Measurements from ENCODE around the gene OBI1. TPM values are rescaled to one million over a fixed set of nuclear protein-coding genes. Genes with fewer than 3 reads are reported as not detected.

OBI1 gene
- total RNA-seq, 1 donor from 2014 or later, result 11.8 TPM

DNA sequence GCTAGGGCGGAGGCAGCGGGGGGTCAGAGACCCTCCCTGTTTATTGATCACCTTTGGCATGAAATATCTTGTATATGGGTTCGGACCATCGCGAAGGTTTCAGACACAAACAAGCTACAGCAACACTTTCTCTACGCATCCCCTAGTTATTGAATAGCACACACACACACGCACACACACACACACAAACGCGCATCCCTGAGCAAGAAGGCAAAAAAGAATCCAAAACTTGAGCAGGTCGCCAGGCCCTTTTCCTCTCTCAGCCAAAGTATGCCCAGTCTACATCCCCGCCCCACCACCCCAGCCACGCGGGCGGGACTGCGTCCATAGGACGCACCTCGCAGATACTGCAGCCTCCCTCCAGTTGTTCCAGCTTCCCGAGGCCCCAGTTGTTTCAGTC lies 71.6 kb downstream of the OBI1 start:
- intact Hi-C loops (cut with DNase I), result no loop called here
- no peak overlapping the region for H3K27ac ChIP-seq
- H3K4me1 ChIP-seq, result no peaks in the 10 kb centered on the region
- H3K27me3 ChIP-seq, result peaks cover 3% of the 10 kb centered on the region
- H3K9me3 ChIP-seq, result no peaks in the 10 kb centered on the region
- no peak overlapping the region for H3K4me3 ChIP-seq
- no peaks in the 10 kb centered on the region for H3K36me3 ChIP-seq
- no peak for DNase-seq (ENCODE audit: extremely low spot score in 2 of 2)
- TF ChIP-seq POLR2A (IDR thresholded peaks at IDR 0.05) (no peak), POLR2AphosphoS5 (IDR thresholded peaks at IDR 0.05; ENCODE audit: insufficient read depth in 1 of 2, low read depth in 1 of 2) (no peak)
- TF ChIP-seq, protein P1, sequence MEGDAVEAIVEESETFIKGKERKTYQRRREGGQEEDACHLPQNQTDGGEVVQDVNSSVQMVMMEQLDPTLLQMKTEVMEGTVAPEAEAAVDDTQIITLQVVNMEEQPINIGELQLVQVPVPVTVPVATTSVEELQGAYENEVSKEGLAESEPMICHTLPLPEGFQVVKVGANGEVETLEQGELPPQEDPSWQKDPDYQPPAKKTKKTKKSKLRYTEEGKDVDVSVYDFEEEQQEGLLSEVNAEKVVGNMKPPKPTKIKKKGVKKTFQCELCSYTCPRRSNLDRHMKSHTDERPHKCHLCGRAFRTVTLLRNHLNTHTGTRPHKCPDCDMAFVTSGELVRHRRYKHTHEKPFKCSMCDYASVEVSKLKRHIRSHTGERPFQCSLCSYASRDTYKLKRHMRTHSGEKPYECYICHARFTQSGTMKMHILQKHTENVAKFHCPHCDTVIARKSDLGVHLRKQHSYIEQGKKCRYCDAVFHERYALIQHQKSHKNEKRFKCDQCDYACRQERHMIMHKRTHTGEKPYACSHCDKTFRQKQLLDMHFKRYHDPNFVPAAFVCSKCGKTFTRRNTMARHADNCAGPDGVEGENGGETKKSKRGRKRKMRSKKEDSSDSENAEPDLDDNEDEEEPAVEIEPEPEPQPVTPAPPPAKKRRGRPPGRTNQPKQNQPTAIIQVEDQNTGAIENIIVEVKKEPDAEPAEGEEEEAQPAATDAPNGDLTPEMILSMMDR (IDR thresholded peaks at IDR 0.05), result no peak

DNA sequence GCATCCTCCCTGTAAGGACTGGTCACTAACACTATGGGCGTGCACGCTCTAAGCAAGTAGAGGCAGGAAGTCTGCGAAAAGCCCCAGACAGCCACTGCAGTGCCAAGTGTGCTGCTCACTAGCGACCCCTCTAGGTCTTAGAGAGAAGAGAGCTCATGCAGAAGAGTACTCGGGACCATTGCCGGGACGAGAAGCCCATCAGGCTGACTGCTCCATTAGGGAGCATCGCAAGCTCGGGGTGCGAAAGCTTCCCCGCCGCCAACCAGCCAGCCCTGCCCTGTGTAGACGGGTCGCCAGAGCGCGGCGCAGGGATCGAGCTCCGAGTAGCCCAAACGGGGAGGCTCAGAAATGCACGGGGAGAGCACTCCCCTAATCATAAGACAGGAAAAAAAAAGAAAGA lies 72.2 kb downstream of the OBI1 start:
- Histone ChIP-seq H3K27ac (no peak overlapping the region), H3K4me3 (no peak overlapping the region), H3K36me3 (no peaks in the 10 kb centered on the region), H3K27me3 (no peaks in the 10 kb centered on the region), H3K9me3 (no peaks in the 10 kb centered on the region), H3K4me1 (no peaks in the 10 kb centered on the region)
- TF ChIP-seq, protein P1 (IDR thresholded peaks at IDR 0.05), result no peak
- TF ChIP-seq POLR2AphosphoS5 (IDR thresholded peaks at IDR 0.05; ENCODE audit: insufficient read depth in 1 of 2, low read depth in 1 of 2) (no peak), POLR2A (IDR thresholded peaks at IDR 0.05) (no peak)
- intact Hi-C loops (cut with DNase I), result no loop called here
- DNase-seq (ENCODE audit: extremely low spot score in 2 of 2), result no peak

DNA sequence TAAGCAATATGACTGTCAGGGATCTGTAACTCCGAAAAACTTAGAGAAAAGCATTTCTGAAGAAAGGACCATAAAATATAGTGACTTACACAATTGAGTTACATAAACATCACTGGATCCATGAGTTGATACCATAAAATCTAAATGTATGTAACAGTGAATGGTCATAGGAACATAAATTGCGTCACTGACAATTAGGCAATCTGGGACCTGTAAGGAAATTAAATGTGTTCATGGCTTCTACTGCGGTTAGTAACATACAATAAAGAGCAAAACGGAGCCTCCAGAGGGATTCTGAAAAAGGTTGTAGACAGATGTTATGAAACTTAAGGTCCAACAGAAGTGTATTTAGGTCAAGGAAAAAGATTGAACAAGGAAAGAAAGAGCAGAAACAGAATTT lies 82.7 kb downstream of the OBI1 start:
- H3K27ac ChIP-seq, result no peak overlapping the region
- TF ChIP-seq POLR2AphosphoS5 (IDR thresholded peaks at IDR 0.05; ENCODE audit: insufficient read depth in 1 of 2, low read depth in 1 of 2) (no peak), POLR2A (IDR thresholded peaks at IDR 0.05) (no peak)
- TF ChIP-seq, protein P1 (IDR thresholded peaks at IDR 0.05), result no peak
- no peaks in the 10 kb centered on the region for H3K27me3 ChIP-seq
- intact Hi-C loops (cut with DNase I), result no loop called here
- H3K4me1 ChIP-seq, result no peaks in the 10 kb centered on the region
- DNase-seq (ENCODE audit: extremely low spot score in 2 of 2), result no peak
- no peak overlapping the region for H3K4me3 ChIP-seq
- H3K36me3 ChIP-seq, result no peaks in the 10 kb centered on the region
- H3K9me3 ChIP-seq, result no peaks in the 10 kb centered on the region

DNA sequence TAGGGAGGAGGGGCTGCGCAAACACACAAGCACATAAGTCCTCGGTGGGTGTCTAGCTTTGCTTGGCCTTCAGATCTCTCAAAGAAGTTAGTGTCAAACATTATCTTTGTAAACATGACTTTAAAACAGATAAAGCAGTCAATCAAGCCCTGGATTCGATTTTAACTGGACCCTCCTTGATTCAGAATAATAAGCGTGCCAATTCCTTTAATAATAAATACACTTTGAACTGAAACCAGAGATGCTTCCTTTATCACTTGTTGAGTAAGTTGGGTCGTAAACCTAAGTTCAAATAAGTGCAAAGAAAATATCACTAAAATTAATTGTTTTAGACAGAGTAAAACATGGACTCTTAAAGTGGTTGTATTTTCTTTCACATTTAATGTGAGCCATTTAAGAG lies 86.5 kb downstream of the OBI1 start:
- H3K27ac ChIP-seq, result no peak overlapping the region
- intact Hi-C loops (cut with DNase I), result no loop called here
- no peaks in the 10 kb centered on the region for H3K36me3 ChIP-seq
- H3K4me3 ChIP-seq, result no peak overlapping the region
- H3K27me3 ChIP-seq, result no peaks in the 10 kb centered on the region
- H3K9me3 ChIP-seq, result no peaks in the 10 kb centered on the region
- TF ChIP-seq, protein P1 (IDR thresholded peaks at IDR 0.05), result no peak
- TF ChIP-seq POLR2AphosphoS5 (IDR thresholded peaks at IDR 0.05; ENCODE audit: insufficient read depth in 1 of 2, low read depth in 1 of 2), result no peak
- no peak for TF ChIP-seq POLR2A (IDR thresholded peaks at IDR 0.05)
- no peaks in the 10 kb centered on the region for H3K4me1 ChIP-seq
- no peak for DNase-seq (ENCODE audit: extremely low spot score in 2 of 2)

DNA sequence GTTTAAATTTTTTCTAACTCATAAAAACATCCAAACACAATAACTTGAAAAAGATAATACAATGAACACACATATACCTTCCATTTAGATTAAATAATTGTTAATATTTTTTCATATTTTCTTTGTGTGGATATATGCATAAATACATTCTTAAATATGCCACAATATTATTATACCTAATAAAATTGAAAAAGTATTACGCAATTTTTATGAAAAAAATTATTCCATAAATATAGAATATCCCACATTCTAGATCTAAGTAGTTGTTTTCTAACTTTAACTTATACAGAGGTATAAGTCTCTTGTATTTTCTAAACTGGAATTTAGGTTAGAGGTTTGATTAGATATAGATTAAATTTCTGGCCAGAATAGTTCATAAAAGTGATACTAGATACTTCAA lies 89.9 kb downstream of the OBI1 start:
- no peak for DNase-seq (ENCODE audit: extremely low spot score in 2 of 2)
- intact Hi-C loops (cut with DNase I), result no loop called here

DNA sequence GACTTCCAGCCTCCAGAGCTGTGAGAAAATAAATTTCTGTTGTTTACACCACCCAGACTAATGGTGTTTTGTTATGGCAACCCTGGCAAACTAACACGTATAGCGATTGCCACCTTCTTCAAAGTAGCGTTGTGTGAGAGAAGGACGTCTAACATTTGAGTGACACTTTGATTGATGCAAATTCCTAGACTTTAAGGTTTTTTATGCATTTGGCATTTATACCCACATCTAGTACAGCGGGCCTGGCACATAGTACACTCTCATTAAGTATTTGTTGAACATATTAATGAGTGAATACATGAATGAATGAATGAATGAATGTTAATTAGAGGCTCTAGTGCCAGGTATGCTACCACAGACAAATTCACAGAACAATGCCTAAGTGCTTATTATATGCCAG lies 92.3 kb downstream of the OBI1 start:
- H3K27ac ChIP-seq, result no peak overlapping the region
- no peaks in the 10 kb centered on the region for H3K4me1 ChIP-seq
- H3K36me3 ChIP-seq, result no peaks in the 10 kb centered on the region
- H3K27me3 ChIP-seq, result no peaks in the 10 kb centered on the region
- DNase-seq (ENCODE audit: extremely low spot score in 2 of 2), result no peak
- H3K4me3 ChIP-seq, result no peak overlapping the region
- no peaks in the 10 kb centered on the region for H3K9me3 ChIP-seq
- TF ChIP-seq, protein P1 (IDR thresholded peaks at IDR 0.05), result no peak
- no peak for TF ChIP-seq POLR2A (IDR thresholded peaks at IDR 0.05)
- TF ChIP-seq POLR2AphosphoS5 (IDR thresholded peaks at IDR 0.05; ENCODE audit: insufficient read depth in 1 of 2, low read depth in 1 of 2), result no peak
- intact Hi-C loops (cut with DNase I), result no loop called here

More for the DNA sequence above, 89.9 kb downstream of the OBI1 start:
- Histone ChIP-seq H3K9me3 (no peaks in the 10 kb centered on the region), H3K36me3 (no peaks in the 10 kb centered on the region), H3K27me3 (no peaks in the 10 kb centered on the region), H3K4me1 (no peaks in the 10 kb centered on the region), H3K4me3 (no peak overlapping the region), H3K27ac (no peak overlapping the region)
- no peak for TF ChIP-seq POLR2A (IDR thresholded peaks at IDR 0.05)
